BLaER1 treated with 17β-estradiol and CSF1 and Interleukin-3, amounts not matched to agents 10 nM and 100 nM (cell line): ENCODE results near the gene LNX1.

Experiments used
- H3K27ac ChIP-seq, 11 experiments: shearing (Covaris generic); formaldehyde crosslinking; 2 replicates each; pipeline ENCODE4 v1.8.1; 2022
- H3K27me3 ChIP-seq, 11 experiments: shearing (Covaris generic); formaldehyde crosslinking; 2 replicates each; pipeline ENCODE4 v1.8.1; 2022
- H3K36me3 ChIP-seq, 11 experiments: shearing (Covaris generic); formaldehyde crosslinking; 2 replicates each; pipeline ENCODE4 v1.8.1; 2022
- H3K4me1 ChIP-seq, 10 experiments: shearing (Covaris generic); formaldehyde crosslinking; 2 replicates each; pipeline ENCODE4 v1.8.1; 2022
- H3K4me2 ChIP-seq, 11 experiments: shearing (Covaris generic); formaldehyde crosslinking; 2 replicates each; pipeline ENCODE4 v1.8.1; 2022
- H3K4me3 ChIP-seq, 10 experiments: shearing (Covaris generic); formaldehyde crosslinking; 2 replicates each; pipeline ENCODE4 v1.8.1; 2022
- H3K9ac ChIP-seq, 11 experiments: shearing (Covaris generic); formaldehyde crosslinking; 2 replicates each; pipeline ENCODE4 v1.8.1; 2022
- H3K9me3 ChIP-seq, 11 experiments: shearing (Covaris generic); formaldehyde crosslinking; replicated peaks in 1 of 11; 2 replicates each; pipeline ENCODE4 v1.8.1; 2022
- H4K20me1 ChIP-seq, 11 experiments: shearing (Covaris generic); formaldehyde crosslinking; 2 replicates each; pipeline ENCODE4 v1.8.1; 2022
- Cebpa-rat ChIP-seq, 11 experiments: shearing (Covaris generic); IDR thresholded peaks; 2 replicates each; pipeline ENCODE4 v1.8.1; 2022

Gene LNX1

GRCh38 chr4:53489279-53489889 lies 101.9 kb downstream of the LNX1 start:
- H3K9me3 ChIP-seq = no peaks in the 10 kb centered on the region
- TF ChIP-seq Cebpa-rat (IDR thresholded peaks at IDR 0.05) = no peak
- H3K9ac ChIP-seq = no peak overlapping the region
- no peaks in the 10 kb centered on the region for H3K36me3 ChIP-seq
- no peak overlapping the region for H3K4me2 ChIP-seq
- no peaks in the 10 kb centered on the region for H4K20me1 ChIP-seq
- H3K27me3 ChIP-seq = no peaks in the 10 kb centered on the region
- no peak overlapping the region for H3K4me3 ChIP-seq
- no peak overlapping the region for H3K27ac ChIP-seq
- H3K4me1 ChIP-seq = peaks cover 0 to 11% (median 0%) of the 10 kb centered on the region in 10 experiments; a peak in 4 of 20 replicates

- H3K36me3 ChIP-seq = no peaks in the 10 kb centered on the region
- no peaks in the 10 kb centered on the region for H3K9me3 ChIP-seq
- no peak overlapping the region for H3K27ac ChIP-seq
- TF ChIP-seq Cebpa-rat (IDR thresholded peaks at IDR 0.05) = no peak
- no peaks in the 10 kb centered on the region for H4K20me1 ChIP-seq
- no peak overlapping the region for H3K9ac ChIP-seq
- peaks cover 0 to 11% (median 0%) of the 10 kb centered on the region in 10 experiments; a peak in 4 of 20 replicates for H3K4me1 ChIP-seq
- no peaks in the 10 kb centered on the region for H3K27me3 ChIP-seq
- H3K4me3 ChIP-seq = no peak overlapping the region
- H3K4me2 ChIP-seq = no peak overlapping the region
These were observed 103.5 kb downstream of the LNX1 start for GRCh38 chr4:53487766-53488165.

GRCh38 chr4:53485658-53486040 lies 105.6 kb downstream of the LNX1 start:
- H3K4me3 ChIP-seq = no peak overlapping the region
- H3K27ac ChIP-seq = no peak overlapping the region
- H3K9me3 ChIP-seq = no peaks in the 10 kb centered on the region
- TF ChIP-seq Cebpa-rat (IDR thresholded peaks at IDR 0.05) = no peak
- H3K9ac ChIP-seq = no peak overlapping the region
- peaks cover 0 to 11% (median 0%) of the 10 kb centered on the region in 10 experiments; a peak in 3 of 20 replicates for H3K4me1 ChIP-seq
- H3K36me3 ChIP-seq = no peaks in the 10 kb centered on the region
- no peaks in the 10 kb centered on the region for H4K20me1 ChIP-seq
- no peak overlapping the region for H3K4me2 ChIP-seq
- H3K27me3 ChIP-seq = no peaks in the 10 kb centered on the region

- H3K4me2 ChIP-seq = no peak overlapping the region
- H3K4me1 ChIP-seq = peaks cover 0 to 11% (median 0%) of the 10 kb centered on the region in 10 experiments; a peak in 1 of 20 replicates
- no peak overlapping the region for H3K27ac ChIP-seq
- H3K9ac ChIP-seq = no peak overlapping the region
- H3K9me3 ChIP-seq = no peaks in the 10 kb centered on the region
- no peak for TF ChIP-seq Cebpa-rat (IDR thresholded peaks at IDR 0.05)
- H3K4me3 ChIP-seq = no peak overlapping the region
- no peaks in the 10 kb centered on the region for H4K20me1 ChIP-seq
- no peaks in the 10 kb centered on the region for H3K36me3 ChIP-seq
- no peaks in the 10 kb centered on the region for H3K27me3 ChIP-seq
These were observed 106.2 kb downstream of the LNX1 start for GRCh38 chr4:53484911-53485657.

- H3K4me2 ChIP-seq = no peak overlapping the region
These were observed 108.0 kb downstream of the LNX1 start for GRCh38 chr4:53483250-53483649.

GRCh38 chr4:53481586-53481985 lies 109.7 kb downstream of the LNX1 start:
- no peak overlapping the region for H3K4me3 ChIP-seq
- H4K20me1 ChIP-seq = no peaks in the 10 kb centered on the region
- no peak overlapping the region for H3K4me2 ChIP-seq
- peaks cover 0 to 9% (median 0%) of the 10 kb centered on the region in 10 experiments; a peak in 3 of 20 replicates for H3K4me1 ChIP-seq
- no peaks in the 10 kb centered on the region for H3K36me3 ChIP-seq
- H3K27me3 ChIP-seq = no peaks in the 10 kb centered on the region
- no peak overlapping the region for H3K9ac ChIP-seq
- TF ChIP-seq Cebpa-rat (IDR thresholded peaks at IDR 0.05) = no peak
- no peaks in the 10 kb centered on the region for H3K9me3 ChIP-seq
- no peak overlapping the region for H3K27ac ChIP-seq

More at GRCh38 chr4:53483250-53483649, 108.0 kb downstream of the LNX1 start:
- no peaks in the 10 kb centered on the region for H3K27me3 ChIP-seq
- no peaks in the 10 kb centered on the region for H3K9me3 ChIP-seq
- no peaks in the 10 kb centered on the region for H4K20me1 ChIP-seq
- H3K4me1 ChIP-seq = peaks cover 0 to 7% (median 0%) of the 10 kb centered on the region in 10 experiments; a peak in 3 of 20 replicates
- no peaks in the 10 kb centered on the region for H3K36me3 ChIP-seq
- no peak overlapping the region for H3K4me3 ChIP-seq
- H3K27ac ChIP-seq = no peak overlapping the region
- H3K9ac ChIP-seq = no peak overlapping the region
- TF ChIP-seq Cebpa-rat (IDR thresholded peaks at IDR 0.05) = no peak

GRCh38 chr4:53480909-53481308 lies 110.4 kb downstream of the LNX1 start:
- H4K20me1 ChIP-seq = no peaks in the 10 kb centered on the region
- TF ChIP-seq Cebpa-rat (IDR thresholded peaks at IDR 0.05) = no peak
- H3K36me3 ChIP-seq = no peaks in the 10 kb centered on the region
- H3K4me1 ChIP-seq = peaks cover 0 to 14% (median 0%) of the 10 kb centered on the region in 10 experiments; a peak in 3 of 20 replicates
- H3K9me3 ChIP-seq = no peaks in the 10 kb centered on the region
- H3K27me3 ChIP-seq = no peaks in the 10 kb centered on the region
- H3K4me3 ChIP-seq = no peak overlapping the region
- no peak overlapping the region for H3K4me2 ChIP-seq
- no peak overlapping the region for H3K27ac ChIP-seq
- no peak overlapping the region for H3K9ac ChIP-seq

GRCh38 chr4:53479736-53480525 lies 111.4 kb downstream of the LNX1 start:
- no peak for TF ChIP-seq Cebpa-rat (IDR thresholded peaks at IDR 0.05)
- Histone ChIP-seq H3K9ac (no peak overlapping the region), H3K27me3 (no peaks in the 10 kb centered on the region), H3K27ac (no peak overlapping the region), H4K20me1 (no peaks in the 10 kb centered on the region), H3K4me1 (peaks cover 0 to 14% (median 0%) of the 10 kb centered on the region in 10 experiments; a peak in 3 of 20 replicates), H3K4me2 (no peak overlapping the region), H3K4me3 (no peak overlapping the region), H3K36me3 (no peaks in the 10 kb centered on the region), H3K9me3 (no peaks in the 10 kb centered on the region; a peak in 1 of 22 replicates)
